Suppressor macrophage treated with lipopolysaccharide for 4 hours (primary cell): ENCODE results near the gene PRDM15.

Experiments
- DNase-seq: peaks from one replicate; pipeline ENCODE4 v3.0.0-alpha.2; 2020

PRDM15 gene

DNA sequence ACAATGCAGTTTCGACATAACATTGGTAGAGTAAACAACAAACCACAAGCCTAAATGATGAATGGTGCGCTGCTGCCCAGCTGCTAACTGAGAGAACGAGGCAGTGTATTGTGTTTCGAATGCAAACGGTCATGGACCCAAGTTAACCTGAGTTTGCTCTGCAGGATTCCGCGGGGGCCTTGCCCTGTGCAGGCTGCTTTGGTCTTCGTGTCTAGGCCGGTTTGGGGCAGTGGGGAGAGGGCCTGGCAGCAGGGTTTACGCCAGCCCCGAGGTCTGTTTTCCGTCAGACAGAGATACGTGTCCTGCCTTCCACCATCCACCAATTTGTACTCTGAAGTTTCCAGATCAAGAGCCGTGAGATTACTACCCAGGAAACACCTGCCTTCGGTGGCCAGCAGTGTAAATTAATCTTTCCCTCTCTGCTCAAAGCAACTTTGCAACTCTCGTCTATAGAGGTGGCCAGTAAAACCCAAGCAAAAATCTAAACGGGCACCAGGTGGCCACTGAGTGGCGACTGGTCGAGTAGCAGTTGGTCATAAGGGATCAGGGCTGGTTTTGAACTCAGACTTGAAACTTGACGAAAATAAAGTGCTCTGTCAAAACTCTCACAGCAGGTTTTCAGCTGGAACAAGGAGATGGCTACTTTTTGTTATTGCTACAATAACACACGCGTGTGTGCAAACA lies 6.3 kb upstream of the PRDM15 start:
- no peak for DNase-seq

DNA sequence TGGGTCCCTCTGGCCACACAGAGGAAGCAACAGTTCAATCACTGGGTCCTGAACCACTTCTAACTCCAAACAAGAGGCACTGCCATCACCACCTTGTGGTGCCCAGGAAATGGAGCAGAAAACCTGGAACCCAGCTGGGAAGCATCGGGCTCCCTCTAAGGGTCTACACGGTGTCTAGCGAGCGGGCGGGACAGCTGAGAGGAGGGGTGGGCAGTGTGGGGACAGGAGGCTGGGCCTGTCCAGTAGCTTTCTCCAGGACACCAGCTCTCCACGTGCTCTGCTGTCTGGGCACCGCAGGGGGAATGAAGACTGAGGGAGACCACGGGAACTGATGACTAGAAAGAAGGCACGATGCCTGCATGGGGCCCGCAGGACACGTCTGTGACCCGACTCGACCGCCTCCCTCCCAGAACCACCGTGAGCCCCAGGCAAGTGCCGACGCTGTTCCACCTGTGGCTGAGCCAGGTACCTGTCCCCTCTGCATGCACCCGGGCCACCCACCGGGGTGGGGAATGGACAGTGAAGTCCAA lies 5.4 kb upstream of the PRDM15 start:
- no peak for DNase-seq

DNA sequence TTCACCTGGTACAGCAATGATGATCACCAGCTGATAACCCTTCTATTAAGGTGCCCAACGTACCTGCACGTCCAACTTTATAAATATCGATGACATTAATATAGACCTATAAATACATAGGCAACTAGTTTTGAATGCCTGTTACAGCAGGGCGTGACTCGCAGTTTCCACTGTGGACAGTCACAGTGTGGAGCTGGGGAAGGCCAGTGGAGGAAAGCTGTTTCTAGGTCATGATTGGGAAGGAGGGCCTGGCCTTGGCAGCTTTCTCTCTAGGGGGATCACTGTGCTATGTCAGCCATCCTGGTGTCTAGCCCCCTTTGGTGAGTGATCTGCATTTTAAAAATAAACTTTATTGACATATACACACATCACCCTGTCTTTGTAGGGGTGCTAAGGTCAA lies 4.4 kb upstream of the PRDM15 start:
- DNase-seq: no peak

DNA sequence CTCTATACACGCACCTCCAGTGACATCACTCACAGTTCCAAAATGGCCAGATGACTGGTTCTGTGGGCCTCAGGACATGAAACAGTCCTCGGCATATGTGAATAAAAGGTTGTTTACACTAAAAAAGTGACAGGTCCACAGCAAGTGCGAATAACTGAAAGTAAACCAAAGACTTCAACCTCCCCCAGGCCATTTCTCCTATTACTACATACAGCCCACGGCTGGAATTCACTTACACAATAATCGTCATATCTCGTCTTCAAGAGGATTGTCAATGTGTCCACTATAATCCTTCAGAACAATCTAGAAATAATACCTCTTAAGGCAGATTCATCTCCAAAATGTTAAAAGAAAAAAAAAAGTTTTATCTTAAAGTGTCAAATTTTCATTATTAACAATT lies 1.9 kb upstream of the PRDM15 start:
- DNase-seq: no peak

DNA sequence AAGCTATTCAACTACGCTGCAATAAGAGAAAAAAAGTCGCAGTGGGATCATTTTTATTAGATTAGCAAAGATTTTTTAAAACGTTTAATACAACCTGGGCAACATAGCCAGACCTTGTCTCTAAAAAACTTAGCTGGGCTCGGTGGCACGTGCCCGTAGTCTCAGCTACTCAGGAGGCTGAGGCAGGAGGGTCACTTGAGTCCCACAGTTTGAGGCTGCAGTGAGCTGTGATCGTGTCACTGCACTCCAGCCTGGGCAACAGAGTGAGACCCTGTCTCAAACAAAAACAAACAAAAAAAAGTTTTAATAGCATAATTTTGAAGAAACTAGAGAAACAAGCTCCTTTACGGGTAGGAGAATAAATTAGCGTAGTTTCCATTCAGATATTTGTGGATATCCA lies 1.0 kb upstream of the PRDM15 start:
- DNase-seq: no peak

DNA sequence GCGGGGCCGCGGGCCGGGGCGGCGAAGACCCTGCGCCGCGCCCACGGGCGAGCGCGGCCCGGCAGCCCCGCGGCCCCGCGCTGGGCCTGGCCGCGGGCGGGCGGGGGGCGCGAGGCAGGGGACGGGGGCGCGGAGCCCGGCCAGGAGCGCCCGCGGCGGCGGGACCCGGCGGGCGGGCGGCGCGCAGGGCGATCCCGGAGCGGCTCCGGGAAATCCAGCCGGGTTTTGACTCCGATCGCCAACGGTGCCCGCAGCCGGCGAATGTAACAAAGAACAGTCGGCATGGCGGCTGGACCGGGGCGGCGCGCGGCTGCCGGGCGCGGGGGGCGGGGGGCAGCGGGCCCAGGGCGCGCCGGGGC lies 334 bp downstream of the PRDM15 start:
- DNase-seq: peak; percentile 80

DNA sequence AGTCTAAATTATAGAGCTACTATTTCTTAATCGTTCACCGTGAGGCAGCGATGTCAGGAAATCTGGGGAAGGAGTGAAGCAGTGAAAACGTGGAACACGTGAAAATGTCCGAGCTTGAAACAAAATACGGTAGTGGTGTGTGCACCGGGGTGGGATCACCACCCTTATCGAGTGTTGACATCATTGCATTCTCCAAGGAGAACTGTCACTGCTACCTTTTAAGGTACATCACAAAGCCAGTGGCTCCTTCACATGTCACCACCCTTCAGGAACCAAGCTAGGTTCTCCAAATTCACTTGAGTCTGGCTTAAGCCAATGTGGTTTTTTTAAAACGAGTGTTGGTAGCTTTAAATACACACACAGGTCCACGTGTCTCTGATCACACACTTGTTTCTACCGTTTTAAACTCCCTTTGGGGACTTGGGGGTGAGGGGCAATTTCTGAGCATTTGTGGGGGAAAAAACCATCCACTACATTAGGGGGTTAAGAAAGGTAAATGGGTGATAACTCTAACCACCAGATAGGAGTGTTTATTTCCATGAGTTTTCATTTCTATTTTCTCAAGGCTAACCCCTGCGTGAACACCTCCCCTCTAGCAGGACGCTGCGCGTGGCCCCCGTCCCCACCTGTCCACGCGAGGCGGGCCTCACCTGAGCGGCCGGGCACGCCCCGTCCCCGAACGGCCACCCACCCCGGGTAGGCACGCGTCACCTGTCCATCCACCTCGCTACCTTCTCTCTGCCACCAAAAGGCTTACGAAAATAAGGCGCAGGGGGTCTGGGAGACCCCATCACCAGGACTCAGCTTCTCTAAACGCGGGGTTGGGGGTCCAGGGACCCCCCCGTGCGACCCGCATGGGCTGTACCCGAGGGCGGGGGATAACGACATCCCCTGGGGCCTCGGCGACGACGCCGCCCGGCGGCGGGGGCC lies 978 bp downstream of the PRDM15 start:
- DNase-seq: peak; percentile 28

DNA sequence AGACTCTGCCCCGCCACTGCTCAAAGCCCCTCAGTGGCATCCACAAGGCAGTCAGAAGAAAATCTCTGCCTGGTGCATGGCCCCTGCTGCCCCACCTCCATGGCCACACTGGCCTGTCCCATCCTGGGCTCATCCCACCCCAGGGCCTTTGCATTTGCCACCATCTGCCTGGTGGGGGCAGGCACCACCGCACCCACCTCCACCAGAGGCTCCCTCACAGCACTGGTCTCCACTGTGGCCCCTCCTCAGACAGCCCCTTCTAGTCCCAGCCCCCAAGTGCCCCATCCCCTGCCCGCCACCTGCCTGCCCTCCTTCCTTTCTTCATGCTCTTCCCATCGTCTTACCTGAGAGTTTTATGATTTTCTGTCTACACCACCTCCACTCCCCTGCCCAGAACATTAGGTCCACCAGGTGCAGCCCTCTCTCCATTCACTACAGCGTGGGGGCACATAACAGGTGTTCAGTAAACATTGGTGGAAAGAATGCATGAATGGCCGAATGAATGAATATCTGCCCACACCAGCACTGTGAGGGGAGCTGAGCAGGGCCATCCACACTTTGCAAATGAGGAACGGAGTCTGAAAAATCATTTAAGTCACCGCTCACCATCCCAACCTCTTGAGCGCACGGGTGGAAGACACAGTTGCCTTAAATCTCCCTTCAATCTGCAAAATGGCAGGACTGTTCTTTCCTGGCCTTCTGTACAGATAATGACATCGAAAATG lies 2.1 kb downstream of the PRDM15 start:
- DNase-seq: no peak

DNA sequence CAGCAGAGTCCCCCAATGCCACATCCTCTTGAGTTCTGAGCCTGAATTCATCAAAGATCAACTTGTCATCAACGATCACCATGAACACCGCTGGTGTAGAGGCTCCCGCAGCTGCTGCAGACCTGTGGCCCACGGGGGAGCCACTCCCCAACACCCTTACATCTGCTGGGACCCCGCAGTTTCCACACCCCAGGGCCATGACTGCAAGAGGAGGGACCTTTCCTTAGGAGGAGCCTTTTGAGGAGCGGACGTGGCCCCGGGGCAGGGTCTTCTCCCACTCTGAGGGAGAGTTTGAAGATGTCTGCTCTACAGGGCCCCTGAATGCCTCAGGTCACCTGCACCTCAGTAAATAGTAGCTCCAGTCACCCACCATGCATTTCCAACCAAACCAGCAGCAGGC lies 2.7 kb downstream of the PRDM15 start:
- DNase-seq: no peak

DNA sequence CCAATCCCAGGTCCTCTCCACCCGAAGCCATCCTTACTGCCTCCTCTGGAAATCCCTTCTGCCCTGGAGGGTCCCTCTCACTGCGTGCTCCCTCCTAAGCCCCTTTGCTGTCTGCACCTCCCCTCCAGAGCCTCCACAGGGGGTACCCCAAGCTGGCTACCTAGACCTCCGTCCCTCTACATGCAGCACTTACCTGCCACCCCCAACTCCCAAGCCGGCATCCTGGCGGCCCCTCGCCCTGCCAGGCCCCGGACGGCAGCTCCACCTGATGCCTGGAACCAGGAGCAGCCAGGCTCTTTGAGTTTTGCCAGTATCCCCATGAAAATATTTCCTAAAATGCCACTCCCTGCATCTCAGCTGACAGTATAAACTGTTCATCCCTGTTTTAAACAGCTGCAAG lies 4.1 kb downstream of the PRDM15 start:
- DNase-seq: no peak

DNA sequence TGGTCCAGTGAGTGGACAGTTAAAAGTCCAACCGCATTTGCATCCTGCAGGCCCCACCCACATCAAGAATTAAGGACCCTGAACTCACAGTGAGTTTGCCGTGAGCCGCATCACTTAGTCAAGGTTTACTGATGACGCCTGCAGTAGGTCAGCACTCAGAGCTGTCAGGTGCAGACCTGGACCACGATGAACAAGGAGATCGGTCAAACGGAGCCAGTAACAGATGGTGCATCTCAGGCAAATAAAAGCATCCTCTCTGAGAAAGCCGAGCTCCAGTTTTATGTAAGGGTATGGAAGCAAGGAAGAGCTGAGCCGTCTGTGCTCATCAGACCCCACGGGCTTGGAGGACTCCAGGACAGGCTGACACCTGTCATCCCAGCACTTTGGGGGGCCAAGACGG lies 4.5 kb downstream of the PRDM15 start:
- no peak for DNase-seq

DNA sequence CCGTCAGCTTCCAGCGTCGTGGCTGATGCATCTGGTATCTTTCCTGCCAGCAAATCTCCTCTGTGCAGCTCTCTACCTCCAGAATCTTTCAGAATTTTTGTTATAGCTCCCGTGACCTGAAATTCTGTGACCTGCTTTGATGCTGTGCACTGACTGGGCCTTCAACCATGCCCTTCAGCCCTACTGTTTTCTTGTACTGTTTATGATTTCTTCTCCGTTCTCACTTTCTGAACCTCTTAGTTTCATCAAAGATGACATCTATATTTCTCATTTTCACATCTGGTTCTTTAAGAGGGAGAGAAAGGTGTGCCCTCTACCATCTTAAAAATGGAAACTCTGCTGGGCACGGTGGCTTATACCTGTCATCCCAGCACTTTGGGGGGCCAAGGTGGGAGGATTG lies 5.7 kb downstream of the PRDM15 start:
- no peak for DNase-seq

DNA sequence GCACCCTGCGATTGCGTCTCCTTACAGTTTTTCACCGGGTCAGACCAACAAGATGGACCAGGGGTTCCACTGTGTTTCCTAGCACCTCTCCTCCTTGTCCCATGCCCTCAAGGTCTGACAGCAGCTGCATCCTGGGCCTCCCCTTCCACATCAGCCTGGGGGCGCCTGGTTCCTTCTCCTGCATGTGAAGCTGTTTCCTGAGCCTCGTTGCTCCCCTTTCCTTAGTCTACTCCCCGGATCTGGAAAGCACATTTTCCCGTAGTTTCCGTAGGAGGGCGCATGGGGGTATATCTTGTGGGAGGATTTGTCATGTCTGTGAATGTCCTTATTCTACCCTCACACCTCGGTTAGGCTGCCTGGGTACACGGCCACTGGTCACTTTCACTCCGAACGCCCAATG lies 6.1 kb downstream of the PRDM15 start:
- no peak for DNase-seq

DNA sequence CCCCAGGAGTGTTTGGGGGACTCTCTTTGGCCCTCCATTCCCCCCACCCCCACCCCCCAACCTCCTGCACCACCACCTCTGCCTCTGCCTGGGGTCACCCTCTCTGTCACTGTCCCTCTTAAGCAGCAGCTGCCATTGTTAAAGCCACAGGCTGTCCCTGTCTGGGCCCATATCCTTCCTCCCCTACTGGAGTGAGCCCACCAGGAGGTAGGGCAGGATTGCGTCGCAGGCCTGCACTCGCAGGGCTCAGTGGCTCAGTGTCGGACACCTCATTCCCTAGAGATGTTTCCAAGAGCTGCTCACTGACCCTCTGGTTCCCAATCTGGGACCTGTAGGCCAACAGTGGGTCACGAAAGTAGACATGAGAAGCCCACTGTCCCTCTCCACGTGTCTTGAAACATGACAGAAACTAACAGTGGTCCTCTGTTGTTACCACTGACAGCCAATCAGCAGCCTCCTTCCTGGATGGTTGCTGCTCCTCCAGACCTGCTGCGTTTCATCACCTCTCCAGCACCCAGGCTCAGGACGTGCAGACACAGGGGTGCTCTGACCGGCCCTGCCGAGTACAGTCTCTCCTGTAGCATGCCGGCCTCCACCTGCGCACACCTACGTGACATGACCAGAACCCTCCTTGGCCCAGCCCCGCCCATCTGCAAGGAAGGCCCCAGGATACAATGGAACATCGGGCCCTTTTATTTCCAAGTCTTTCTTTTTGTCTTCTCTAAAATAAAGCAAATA lies 7.7 kb downstream of the PRDM15 start:
- DNase-seq: no peak

DNA sequence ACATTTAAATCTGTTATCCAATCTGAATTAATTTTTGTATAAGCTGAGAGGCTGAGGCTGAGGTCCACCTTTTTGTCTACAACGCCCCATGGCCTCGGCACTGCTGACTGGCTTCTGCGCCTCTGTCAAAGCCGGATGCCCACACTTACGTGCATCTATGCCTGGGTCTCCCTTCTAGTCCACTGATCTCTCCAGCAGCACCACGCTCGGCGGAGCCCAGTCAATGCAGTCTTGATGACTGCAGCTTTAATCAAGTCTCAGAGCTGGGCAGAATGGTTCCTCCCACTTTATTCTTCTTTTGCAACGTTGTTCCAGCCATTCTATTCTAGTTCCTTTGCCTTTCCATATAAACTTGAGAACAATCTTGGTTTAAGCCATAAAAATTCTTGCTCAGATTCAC lies 9.4 kb downstream of the PRDM15 start:
- no peak for DNase-seq

DNA sequence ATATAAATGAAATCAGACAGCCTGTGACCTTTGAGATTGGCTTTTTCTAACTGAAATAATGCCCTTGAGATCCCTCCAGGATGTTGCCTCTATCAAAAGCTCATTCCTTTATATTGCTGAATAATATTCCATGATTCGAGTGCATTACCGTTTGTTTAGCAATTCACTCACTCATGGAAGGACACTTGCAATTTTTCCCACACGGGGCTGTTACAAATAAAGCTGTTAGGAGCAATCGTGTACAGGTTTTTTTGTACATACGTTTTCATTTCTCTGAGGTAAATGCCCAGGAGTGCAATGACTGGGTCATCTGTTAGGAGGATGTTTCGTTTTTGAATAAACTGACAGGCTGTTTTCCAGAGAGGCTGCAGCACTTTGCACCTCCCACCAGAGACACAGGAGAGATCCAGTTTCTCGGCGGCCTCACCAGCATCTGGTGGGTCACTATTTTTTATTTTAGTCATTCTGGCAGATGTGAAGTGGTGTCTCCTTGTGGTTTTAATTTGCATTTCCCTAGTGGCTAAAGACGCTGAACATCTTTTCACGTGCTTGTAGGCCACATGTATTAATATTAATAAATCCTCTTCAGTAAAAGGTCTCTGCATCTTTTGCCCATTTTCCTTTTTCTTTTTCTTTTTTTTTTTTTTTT lies 11.0 kb downstream of the PRDM15 start:
- no peak for DNase-seq

DNA sequence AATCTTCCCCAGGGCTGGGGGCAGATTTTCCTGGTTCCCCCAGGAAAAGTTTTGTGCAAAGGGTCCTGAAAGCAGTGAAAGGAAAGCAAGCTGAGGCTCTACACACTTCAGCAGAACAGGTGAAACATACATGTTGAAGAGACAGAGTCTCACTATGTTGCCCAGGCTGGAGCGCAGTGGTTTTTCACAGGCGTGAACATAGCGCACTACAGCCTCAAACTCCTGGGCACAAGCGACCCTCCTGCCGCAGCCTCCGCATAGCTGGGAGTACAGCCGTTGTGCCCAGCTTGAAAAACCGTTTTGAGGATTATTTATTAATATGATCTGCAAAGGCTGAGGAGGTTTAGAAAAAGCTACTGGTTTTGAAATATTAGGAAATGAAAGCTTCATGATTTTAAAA lies 11.8 kb downstream of the PRDM15 start:
- no peak for DNase-seq

DNA sequence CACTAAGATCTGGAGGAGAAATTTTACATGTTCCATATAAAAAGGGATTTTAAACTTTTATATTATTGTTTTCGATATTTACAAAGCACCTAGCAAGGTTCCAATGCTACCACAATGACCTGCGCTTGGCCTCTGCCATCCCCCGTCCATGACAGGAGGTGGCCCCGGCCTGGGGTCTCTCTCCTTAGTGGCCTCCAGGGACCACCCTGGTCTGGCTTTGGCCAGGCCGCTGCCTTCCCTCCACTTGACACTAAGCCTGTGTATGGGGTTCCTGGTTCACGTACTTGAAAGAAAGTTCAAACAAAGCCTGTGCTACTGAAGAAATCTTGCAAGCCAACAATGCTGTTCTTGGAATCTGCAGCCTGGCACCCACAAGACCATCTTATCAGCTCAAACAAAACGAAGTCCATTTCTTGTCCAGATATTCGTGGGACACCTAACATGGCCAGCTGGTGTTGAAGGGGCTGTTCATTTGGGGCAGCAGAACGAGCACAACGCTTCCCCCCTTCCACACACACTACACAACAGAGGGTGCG lies 12.8 kb downstream of the PRDM15 start:
- no peak for DNase-seq

DNA sequence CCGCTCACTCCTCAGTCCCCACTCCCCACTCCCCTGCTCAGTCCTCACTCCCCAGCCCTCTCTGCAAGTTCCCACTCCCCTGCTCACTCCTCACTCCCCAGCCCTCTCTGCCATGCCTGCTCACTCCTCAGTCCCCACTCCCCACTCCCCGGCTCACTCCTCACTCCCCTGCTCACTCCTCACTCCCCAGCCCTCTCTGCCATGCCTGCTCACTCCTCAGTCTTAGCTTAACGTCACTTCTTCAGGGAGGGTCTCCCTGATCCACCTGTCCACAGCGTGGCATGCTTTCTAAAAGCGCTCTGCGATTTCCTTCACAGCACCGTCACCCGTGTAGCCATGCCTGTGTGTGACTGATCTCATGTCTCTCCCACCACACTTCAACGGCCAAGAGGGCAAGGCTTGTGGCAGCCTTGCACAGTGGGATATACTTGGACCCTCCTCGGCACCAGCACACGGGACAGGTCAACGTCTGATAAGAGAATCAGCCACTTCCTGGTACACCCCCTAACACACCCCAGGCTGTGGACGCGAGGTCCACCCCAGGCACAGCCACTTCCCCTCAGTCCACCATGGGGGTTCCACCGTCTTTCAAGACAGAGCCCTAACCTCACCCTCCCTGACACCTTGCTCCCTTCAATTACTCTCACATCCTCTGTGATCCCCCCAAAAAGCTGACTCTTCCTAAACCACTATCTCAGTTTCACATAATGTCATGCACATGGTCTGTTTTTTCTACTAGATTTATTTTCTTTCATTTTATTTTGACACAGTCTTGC lies 14.0 kb downstream of the PRDM15 start:
- DNase-seq: no peak

DNA sequence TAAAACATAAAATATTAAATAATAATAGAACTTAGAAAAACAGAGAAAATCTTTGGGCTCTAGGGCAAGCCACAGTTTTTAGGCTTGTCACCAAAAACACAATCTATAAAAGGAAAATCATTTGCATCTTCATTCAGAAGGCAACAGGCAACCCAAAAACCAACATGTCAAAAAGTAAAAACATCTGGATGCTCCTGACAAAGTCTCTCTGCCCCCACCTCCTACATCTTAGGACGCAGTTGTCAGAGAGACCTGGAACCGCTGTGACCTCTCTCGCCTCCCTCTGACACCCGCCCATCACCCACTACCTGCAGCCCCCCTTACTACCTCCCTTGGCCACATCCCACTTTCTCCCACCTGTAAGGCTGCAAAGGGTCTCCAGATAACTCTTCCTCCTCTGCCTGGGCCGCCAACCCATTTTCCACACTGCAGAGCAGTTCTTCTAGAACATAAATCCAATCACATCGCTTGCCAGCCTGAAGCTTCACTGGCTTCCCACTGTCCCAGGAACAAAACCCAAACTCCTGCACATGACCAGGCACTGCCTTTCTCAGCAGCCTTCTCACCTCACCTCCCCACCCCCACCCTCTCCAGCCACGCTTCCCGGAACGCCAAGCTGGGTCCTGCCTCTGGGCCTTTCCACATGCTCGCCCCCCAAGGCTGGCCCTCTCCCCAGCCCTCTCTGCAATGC lies 14.7 kb downstream of the PRDM15 start:
- DNase-seq: no peak

DNA sequence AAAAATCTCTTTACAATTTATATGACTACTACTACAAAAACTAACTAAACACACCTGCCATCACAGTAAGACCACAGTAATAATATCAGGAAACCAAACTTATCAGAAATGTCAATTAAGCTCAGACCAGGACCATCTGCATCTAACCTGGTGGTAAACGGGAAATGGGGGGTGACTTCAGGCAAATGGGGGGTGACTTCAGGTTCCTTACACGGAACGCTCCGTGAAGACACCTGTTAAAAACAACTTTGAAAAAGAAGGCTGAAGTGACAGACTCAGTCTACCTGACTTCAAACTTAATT lies 15.8 kb downstream of the PRDM15 start:
- DNase-seq: no peak
